ENCODE data around the gene NRSN1.

The NRSN1 gene

GRCh38 chr6:24188578-24189080, 62.6 kb downstream of the NRSN1 start:
- H3K9ac ChIP-seq (ENCODE audit: low read length) = no peak overlapping the region
- H3K36me3 ChIP-seq (ENCODE audit: control insufficient read depth, insufficient read depth, low read length) = no peaks in the 10 kb centered on the region
- H3K9me3 ChIP-seq (ENCODE audit: control insufficient read depth, low read length) = no peaks in the 10 kb centered on the region
- no peak overlapping the region for H3K4me3 ChIP-seq (ENCODE audit: low read length)
- no peaks in the 10 kb centered on the region for H3K27me3 ChIP-seq (ENCODE audit: control insufficient read depth, insufficient read depth, low read length)
- H3K4me1 ChIP-seq (ENCODE audit: control insufficient read depth, insufficient read depth, low read length) = no peaks in the 10 kb centered on the region

GRCh38 chr6:24191346-24191745, 65.3 kb downstream of the NRSN1 start:
- Histone ChIP-seq H3K4me1 (ENCODE audit: control insufficient read depth, insufficient read depth, low read length) (peaks cover 10% of the 10 kb centered on the region), H3K4me3 (ENCODE audit: low read length) (no peak overlapping the region), H3K27me3 (ENCODE audit: control insufficient read depth, insufficient read depth, low read length) (no peaks in the 10 kb centered on the region), H3K36me3 (ENCODE audit: control insufficient read depth, insufficient read depth, low read length) (no peaks in the 10 kb centered on the region), H3K9ac (ENCODE audit: low read length) (no peak overlapping the region), H3K9me3 (ENCODE audit: control insufficient read depth, low read length) (no peaks in the 10 kb centered on the region)

GRCh38 chr6:24193364-24193763, 67.3 kb downstream of the NRSN1 start:
- no peak overlapping the region for H3K9ac ChIP-seq (ENCODE audit: low read length)
- H3K9me3 ChIP-seq (ENCODE audit: control insufficient read depth, low read length) = no peaks in the 10 kb centered on the region
- no peaks in the 10 kb centered on the region for H3K27me3 ChIP-seq (ENCODE audit: control insufficient read depth, insufficient read depth, low read length)
- H3K4me1 ChIP-seq (ENCODE audit: control insufficient read depth, insufficient read depth, low read length) = peaks cover 12% of the 10 kb centered on the region
- H3K36me3 ChIP-seq (ENCODE audit: control insufficient read depth, insufficient read depth, low read length) = no peaks in the 10 kb centered on the region
- H3K4me3 ChIP-seq (ENCODE audit: low read length) = no peak overlapping the region

GRCh38 chr6:24194978-24195700, 69.1 kb downstream of the NRSN1 start:
- no peaks in the 10 kb centered on the region for H3K27me3 ChIP-seq (ENCODE audit: control insufficient read depth, insufficient read depth, low read length)
- no peak overlapping the region for H3K4me3 ChIP-seq (ENCODE audit: low read length)
- peaks cover 12% of the 10 kb centered on the region for H3K4me1 ChIP-seq (ENCODE audit: control insufficient read depth, insufficient read depth, low read length)
- no peak overlapping the region for H3K9ac ChIP-seq (ENCODE audit: low read length)
- H3K36me3 ChIP-seq (ENCODE audit: control insufficient read depth, insufficient read depth, low read length) = no peaks in the 10 kb centered on the region
- no peaks in the 10 kb centered on the region for H3K9me3 ChIP-seq (ENCODE audit: control insufficient read depth, low read length)

GRCh38 chr6:24195836-24196597, 70.0 kb downstream of the NRSN1 start:
- Histone ChIP-seq H3K27me3 (ENCODE audit: control insufficient read depth, insufficient read depth, low read length) (no peaks in the 10 kb centered on the region), H3K36me3 (ENCODE audit: control insufficient read depth, insufficient read depth, low read length) (no peaks in the 10 kb centered on the region), H3K9me3 (ENCODE audit: control insufficient read depth, low read length) (no peaks in the 10 kb centered on the region), H3K4me1 (ENCODE audit: control insufficient read depth, insufficient read depth, low read length) (peaks cover 12% of the 10 kb centered on the region), H3K4me3 (ENCODE audit: low read length) (no peak overlapping the region), H3K9ac (ENCODE audit: low read length) (no peak overlapping the region)

Data from mucosa of stomach (tissue), 1 donor.